OCI-LY1 (cell line): Measurements from ENCODE around the gene QPRT.
"Not testable (repeated sequence)": the region's sequence is repeated elsewhere in the genome, so short reads cannot be mapped to it uniquely, and the experiment has no call there.

Source experiments
- H2AFZ ChIP-seq: fragments of 200-600 bp; sonication (generic), shearing (Covaris generic); 2 replicates; pipeline ENCODE4 v1.6.0; 2014; ENCODE audit warnings: antibody characterized with exemption, mild to moderate bottlenecking, low read length
- H3F3A ChIP-seq: fragments of 200-600 bp; sonication (generic), shearing (Covaris generic); 2 replicates; pipeline ENCODE4 v1.6.0; 2014; ENCODE audit warnings: mild to moderate bottlenecking, antibody characterized with exemption, low read length, moderate library complexity; ENCODE audit not compliant: insufficient read depth
- H3K27ac ChIP-seq: fragments of 200-600 bp; sonication (generic); 2 replicates; pipeline ENCODE4 v1.5.1; 2014; ENCODE audit warnings: low read length, mixed run types, mild to moderate bottlenecking, low read depth; ENCODE audit not compliant: poor library complexity, severe bottlenecking
- H3K27me3 ChIP-seq: fragments of 200-600 bp; sonication (generic); 2 replicates; pipeline ENCODE4 v1.6.0; 2014; ENCODE audit warnings: antibody characterized with exemption, mild to moderate bottlenecking, low read length, moderate library complexity; ENCODE audit not compliant: insufficient read depth
- H3K36me3 ChIP-seq: fragments of 200-600 bp; sonication (generic); 2 replicates; pipeline ENCODE4 v1.6.1; 2014; ENCODE audit warnings: mild to moderate bottlenecking, antibody characterized with exemption, low read length, moderate library complexity, mixed read lengths; ENCODE audit not compliant: insufficient read depth
- H3K4me1 ChIP-seq: fragments of 200-600 bp; sonication (generic); 2 replicates; pipeline ENCODE4 v1.5.1; 2014; ENCODE audit warnings: mild to moderate bottlenecking, low read length, moderate library complexity; ENCODE audit not compliant: insufficient read depth, severe bottlenecking
- H3K4me2 ChIP-seq: fragments of 200-600 bp; sonication (generic), shearing (Covaris generic); 2 replicates; pipeline ENCODE4 v1.6.1; 2014; ENCODE audit warnings: low read length
- H3K4me3 ChIP-seq: fragments of 200-600 bp; sonication (generic); 2 replicates; pipeline ENCODE4 v1.5.1; 2014; ENCODE audit warnings: low read length, low read depth, mild to moderate bottlenecking, mixed read lengths; ENCODE audit not compliant: poor library complexity, severe bottlenecking
- H3K79me2 ChIP-seq: fragments of 200-600 bp; shearing (Covaris generic); 2 replicates; pipeline ENCODE4 v1.6.1; 2016; ENCODE audit warnings: mixed run types, low read length, mixed read lengths; ENCODE audit not compliant: insufficient read depth
- H3K9ac ChIP-seq: fragments of 200-600 bp; sonication (generic), shearing (Covaris generic); 2 replicates; pipeline ENCODE4 v1.6.1; 2014; ENCODE audit warnings: mild to moderate bottlenecking, low read length, mixed read lengths
- H3K9me2 ChIP-seq: fragments of 200-600 bp; sonication (generic), shearing (Covaris generic); 2 replicates; pipeline ENCODE4 v1.6.1; 2014; ENCODE audit warnings: low read depth, mild to moderate bottlenecking, low read length, mixed read lengths
- H3K9me3 ChIP-seq: fragments of 200-600 bp; shearing (Covaris generic); 2 replicates; pipeline ENCODE4 v1.6.1; 2014; ENCODE audit warnings: low read length, mixed read lengths
- H4K20me1 ChIP-seq: fragments of 200-600 bp; sonication (generic), shearing (Covaris generic); 2 replicates; pipeline ENCODE4 v1.6.0; 2016; ENCODE audit warnings: mild to moderate bottlenecking, low read length; ENCODE audit not compliant: insufficient read depth
- EZH2 ChIP-seq: fragments of 200-600 bp; sonication (generic), shearing (Covaris generic); IDR thresholded peaks from 2 replicates; pipeline ENCODE4 v1.8.0; 2017; ENCODE audit warnings: borderline replicate concordance, mixed run types, mild to moderate bottlenecking, antibody characterized with exemption, low read length, moderate library complexity, mixed read lengths
- TF ChIP-seq, protein P1 (sequence below): fragments of 200-600 bp; sonication (generic), shearing (Covaris generic); IDR thresholded peaks from 2 replicates; pipeline ENCODE4 v1.5.1; 2017; ENCODE audit warnings: mild to moderate bottlenecking, antibody characterized with exemption, low read length, moderate library complexity, mixed read lengths

The QPRT gene

DNA sequence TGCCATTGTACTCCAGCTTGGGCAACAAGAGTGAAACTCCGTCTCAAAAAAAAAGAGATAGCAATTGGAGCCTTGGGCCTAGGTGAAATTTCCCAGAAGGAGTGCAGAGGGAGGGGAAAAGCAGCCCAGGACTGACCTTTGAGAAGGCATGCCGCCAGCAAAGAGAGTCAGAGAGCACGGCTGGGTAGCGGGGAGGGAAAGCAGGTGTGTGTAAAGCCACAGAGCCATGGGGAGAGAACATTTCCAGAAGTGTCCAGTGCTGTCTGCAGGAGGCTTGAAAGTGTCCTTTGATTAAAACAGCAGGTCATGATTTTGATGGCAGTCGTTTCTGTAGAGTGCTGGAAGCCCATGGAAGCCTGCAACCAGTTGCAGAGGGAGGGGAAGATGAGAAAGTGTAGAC lies 58.7 kb downstream of the QPRT start:
- Histone ChIP-seq H3K27me3 (no peaks in the 10 kb centered on the region), H3K4me2 (no peak overlapping the region), H4K20me1 (no peaks in the 10 kb centered on the region)

GRCh38 chr16:29738514-29738913 lies 59.5 kb downstream of the QPRT start:
- Histone ChIP-seq H3K79me2 (no peaks in the 10 kb centered on the region), H4K20me1 (no peaks in the 10 kb centered on the region), H3K27me3 (no peaks in the 10 kb centered on the region), H3K4me2 (no peak overlapping the region; the same call in 1 of the 2 replicates), H2AFZ (no peak overlapping the region), H3K27ac (no peak overlapping the region), H3K4me1 (peaks cover 14% of the 10 kb centered on the region), H3K9me2 (no peaks in the 10 kb centered on the region), H3K4me3 (no peak overlapping the region), H3F3A (no peaks in the 10 kb centered on the region), H3K9me3 (no peaks in the 10 kb centered on the region), H3K9ac (no peak overlapping the region), H3K36me3 (no peaks in the 10 kb centered on the region)
- TF ChIP-seq, protein P1, sequence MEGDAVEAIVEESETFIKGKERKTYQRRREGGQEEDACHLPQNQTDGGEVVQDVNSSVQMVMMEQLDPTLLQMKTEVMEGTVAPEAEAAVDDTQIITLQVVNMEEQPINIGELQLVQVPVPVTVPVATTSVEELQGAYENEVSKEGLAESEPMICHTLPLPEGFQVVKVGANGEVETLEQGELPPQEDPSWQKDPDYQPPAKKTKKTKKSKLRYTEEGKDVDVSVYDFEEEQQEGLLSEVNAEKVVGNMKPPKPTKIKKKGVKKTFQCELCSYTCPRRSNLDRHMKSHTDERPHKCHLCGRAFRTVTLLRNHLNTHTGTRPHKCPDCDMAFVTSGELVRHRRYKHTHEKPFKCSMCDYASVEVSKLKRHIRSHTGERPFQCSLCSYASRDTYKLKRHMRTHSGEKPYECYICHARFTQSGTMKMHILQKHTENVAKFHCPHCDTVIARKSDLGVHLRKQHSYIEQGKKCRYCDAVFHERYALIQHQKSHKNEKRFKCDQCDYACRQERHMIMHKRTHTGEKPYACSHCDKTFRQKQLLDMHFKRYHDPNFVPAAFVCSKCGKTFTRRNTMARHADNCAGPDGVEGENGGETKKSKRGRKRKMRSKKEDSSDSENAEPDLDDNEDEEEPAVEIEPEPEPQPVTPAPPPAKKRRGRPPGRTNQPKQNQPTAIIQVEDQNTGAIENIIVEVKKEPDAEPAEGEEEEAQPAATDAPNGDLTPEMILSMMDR, result no peak
- no peak for TF ChIP-seq EZH2

More for the DNA sequence above, 58.7 kb downstream of the QPRT start:
- Histone ChIP-seq H2AFZ (no peak overlapping the region), H3K36me3 (no peaks in the 10 kb centered on the region), H3K9me2 (no peaks in the 10 kb centered on the region), H3K9ac (no peak overlapping the region), H3K4me1 (peaks cover 14% of the 10 kb centered on the region), H3F3A (no peaks in the 10 kb centered on the region), H3K9me3 (no peaks in the 10 kb centered on the region), H3K4me3 (no peak overlapping the region), H3K27ac (no peak overlapping the region), H3K79me2 (no peaks in the 10 kb centered on the region)
- no peak for TF ChIP-seq EZH2
- TF ChIP-seq, protein P1, result no peak

GRCh38 chr16:29739927-29740629 lies 61.1 kb downstream of the QPRT start:
- H3K27me3 ChIP-seq, H3K4me3 ChIP-seq, H3K9me3 ChIP-seq, H3K9me2 ChIP-seq, H4K20me1 ChIP-seq, H3K79me2 ChIP-seq, H2AFZ ChIP-seq, H3K36me3 ChIP-seq, H3K27ac ChIP-seq, H3K9ac ChIP-seq, H3K4me2 ChIP-seq, H3F3A ChIP-seq: not testable (repeated sequence)
- peaks cover 14% of the 10 kb centered on the region for H3K4me1 ChIP-seq

DNA sequence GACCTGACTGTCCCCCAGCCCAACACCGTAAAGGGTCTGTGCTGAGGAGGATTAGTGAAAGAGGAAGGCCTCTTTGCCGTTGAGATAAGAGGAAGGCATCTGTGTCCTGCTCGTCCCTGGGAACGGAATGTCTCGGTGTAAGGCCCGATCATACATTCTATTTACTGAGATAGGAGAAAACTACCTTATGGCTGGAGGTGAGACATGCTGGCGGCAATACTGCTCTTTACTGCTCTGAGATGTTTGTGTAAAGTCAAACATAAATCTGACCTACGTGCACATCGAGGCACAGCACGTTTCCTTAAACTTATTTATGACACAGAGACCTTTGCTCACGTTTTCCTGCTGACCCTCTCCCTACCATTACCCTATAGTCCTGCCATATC lies 61.6 kb downstream of the QPRT start:
- H3K9me2 ChIP-seq, H4K20me1 ChIP-seq, H3K27ac ChIP-seq, H3K36me3 ChIP-seq, H3K9ac ChIP-seq, H3K4me2 ChIP-seq, H3K27me3 ChIP-seq, H3K4me3 ChIP-seq, H3F3A ChIP-seq, H3K79me2 ChIP-seq, H3K9me3 ChIP-seq, H2AFZ ChIP-seq: not testable (repeated sequence)
- peaks cover 18% of the 10 kb centered on the region for H3K4me1 ChIP-seq
